Endothelial cell of umbilical vein (primary cell): ENCODE results near the gene LRRC34. TPM values are rescaled to one million over a fixed set of nuclear protein-coding genes. Genes with fewer than 3 reads are reported as not detected.

Source experiments
- BruUV-seq: library from RNA; stranded (reverse); fragments of 400-500 nt; replicated peaks from 2 replicates; lab custom pipeline; 2021; lab: Mats Ljungman, UMichigan
- CTCF ChIA-PET: fragments of 300-600, 350-600 bp; sonication (Branson Sonifier 250); formaldehyde crosslinking; loops from one replicate; lab custom pipeline; 2021; ENCODE audit warnings: antibody characterized with exemption, inconsistent platforms; lab: Charles Lee
- POLR2A ChIA-PET: fragments of 300-600, 350-600 bp; sonication (Branson Sonifier 250); formaldehyde crosslinking; loops from one replicate; lab custom pipeline; 2021; ENCODE audit warnings: antibody characterized with exemption, inconsistent platforms; lab: Charles Lee
- DNase-seq: peaks from one replicate; pipeline ENCODE4 v3.0.0-alpha.2; 2011; ENCODE audit warnings: low read depth, low spot score
- FAIRE-seq: peaks from 2 replicates; lab custom pipeline; 2011; peaks lifted over from hg19 to GRCh38; lab: Jason Lieb, UNC
- H2AFZ ChIP-seq: 2 replicates; pipeline ENCODE4 v1.6.0; 2012; ENCODE audit warnings: low read depth, low read length, control low read depth, inconsistent platforms
- H3K27ac ChIP-seq: 2 replicates; pipeline ENCODE4 v1.5.1; 2011; ENCODE audit warnings: low read depth, mild to moderate bottlenecking, control low read depth, low read length, moderate library complexity; ENCODE audit not compliant: insufficient read depth
- H3K27me3 ChIP-seq, 2 experiments: 2 replicates each; pipeline versions ENCODE4 v1.6.0 to v1.6.1; 2011; ENCODE audit warnings: low read length in 2 of 2, mixed read lengths in 1 of 2; ENCODE audit not compliant: control insufficient read depth in 2 of 2, insufficient read depth in 2 of 2
- H3K36me3 ChIP-seq, 2 experiments: 2 replicates in 1 of 2; 3 replicates in 1 of 2; pipeline ENCODE4 v1.5.1; 2011; ENCODE audit warnings: low read length in 2 of 2, mild to moderate bottlenecking in 1 of 2, moderate library complexity in 1 of 2; ENCODE audit not compliant: control insufficient read depth in 2 of 2, insufficient read depth in 2 of 2; ENCODE audit errors: extremely low read depth in 1 of 2
- H3K4me1 ChIP-seq: 3 replicates; pipeline ENCODE4 v1.5.1; 2011; ENCODE audit warnings: mild to moderate bottlenecking, low read length; ENCODE audit not compliant: control insufficient read depth, insufficient read depth; ENCODE audit errors: extremely low read depth
- H3K4me2 ChIP-seq: 2 replicates; pipeline ENCODE4 v1.6.1; 2011; ENCODE audit warnings: low read length, control low read depth, mixed read lengths; ENCODE audit not compliant: insufficient read depth
- H3K4me3 ChIP-seq, 3 experiments: fragments of 200-600 bp in 1 of 3; sonication (generic), shearing (Covaris generic) in 1 of 3; replicated peaks in 1 of 3; 2 replicates each; pipeline ENCODE4 v1.5.1; 2011 to 2016; ENCODE audit warnings: control low read depth in 3 of 3, low read length in 3 of 3, mild to moderate bottlenecking in 2 of 3, inconsistent platforms in 1 of 3, low read depth in 1 of 3, moderate library complexity in 1 of 3; ENCODE audit not compliant: insufficient read depth in 1 of 3
- H3K79me2 ChIP-seq: 2 replicates; pipeline ENCODE4 v1.6.0; 2012; ENCODE audit warnings: low read length, inconsistent platforms; ENCODE audit not compliant: control insufficient read depth, insufficient read depth
- H3K9ac ChIP-seq: replicated peaks from 2 replicates; pipeline ENCODE3; 2011; ENCODE audit warnings: low read length, control low read depth; ENCODE audit not compliant: insufficient read depth; ENCODE audit errors: extremely low read depth
- H3K9me1 ChIP-seq: replicated peaks from 3 replicates; pipeline ENCODE4 v1.6.0; 2011; ENCODE audit warnings: mild to moderate bottlenecking, low read length; ENCODE audit not compliant: control insufficient read depth, insufficient read depth; ENCODE audit errors: extremely low read depth
- H3K9me3 ChIP-seq: replicated peaks from 2 replicates; pipeline ENCODE4 v1.5.1; 2012; ENCODE audit warnings: low read length, inconsistent platforms; ENCODE audit not compliant: control insufficient read depth, insufficient read depth
- H4K20me1 ChIP-seq: replicated peaks from 2 replicates; pipeline ENCODE3; 2011; ENCODE audit warnings: mild to moderate bottlenecking, low read length; ENCODE audit not compliant: control insufficient read depth, insufficient read depth; ENCODE audit errors: extremely low read depth
- CTCF ChIP-seq, 2 donors: IDR thresholded peaks; 1 replicate in 1 of 2; 2 replicates in 1 of 2; pipeline ENCODE4 v1.5.1; 2011; ENCODE audit warnings: low read length in 2 of 2, mild to moderate bottlenecking in 2 of 2, moderate library complexity in 2 of 2, control low read depth in 1 of 2, inconsistent platforms in 1 of 2, low read depth in 1 of 2; ENCODE audit not compliant: insufficient read depth in 1 of 2; ENCODE audit errors: extremely low read depth in 1 of 2
- EZH2 ChIP-seq: IDR thresholded peaks from 2 replicates; pipeline ENCODE4 v1.6.1; 2012; ENCODE audit warnings: borderline replicate concordance, low read depth, mild to moderate bottlenecking, moderate library complexity, low read length, inconsistent platforms; ENCODE audit not compliant: severe bottlenecking
- FOS ChIP-seq: IDR thresholded peaks from 2 replicates; pipeline ENCODE4 v1.6.1; 2011; ENCODE audit warnings: mild to moderate bottlenecking, low read length, moderate library complexity, borderline replicate concordance; ENCODE audit not compliant: insufficient read depth
- GATA2 ChIP-seq: IDR thresholded peaks from 2 replicates; pipeline ENCODE4 v1.7.0; 2011; ENCODE audit warnings: low read depth, mild to moderate bottlenecking, moderate library complexity, mixed read lengths, low read length; ENCODE audit not compliant: insufficient read length, insufficient read depth
- MYC ChIP-seq: IDR thresholded peaks from one replicate; pipeline ENCODE4 v1.6.1; 2011; ENCODE audit warnings: mild to moderate bottlenecking, low read depth, low read length
- dilution Hi-C: fragments of 300-500 bp; cut with MboI; formaldehyde crosslinking; loops from one replicate; pipeline ENCODE4 v1.15.0; 2019; ENCODE audit warnings: low sequenced_read_pairs; ENCODE audit not compliant: extremely low pct_ligation_motif_present
- intact Hi-C: fragments of 100-400 bp; cut with micrococcal nuclease; formaldehyde crosslinking; loops from one replicate; pipeline ENCODE4 v1.10.0; 2022
- polyA plus RNA-seq, 4 experiments: library from polyadenylated mRNA; depleted of rRNA in 3 of 4; stranded (reverse) in 3 of 4; unstranded in 1 of 4; fragments of >200 nt; gene quantifications; 2 replicates each; pipeline versions ENCODE4 v1.2.1 to v1.2.3, GENCODE V29; 2011 to 2012; ENCODE audit warnings: missing spikeins in 1 of 4
- total RNA-seq: library from RNA; stranded (reverse); gene quantifications from 2 replicates; pipeline ENCODE4 v1.2.3, GENCODE V29; 2021
- TF ChIP-seq, protein P1 (sequence below): IDR thresholded peaks from 2 replicates; pipeline ENCODE4 v1.6.1; 2011; ENCODE audit not compliant: insufficient read depth, insufficient read length

Gene LRRC34
- total and polyA plus RNA-seq, 2 donors (not counting 3 experiments of a cell fraction or from before 2014, with no cell fraction given): 0.72 to 2.5 TPM

- Histone ChIP-seq H3K27me3 (peaks cover 7 to 10% of the 10 kb centered on the region in 2 experiments), H3K79me2 (no peaks in the 10 kb centered on the region), H3K4me3 (no peak overlapping the region), H2AFZ (no peak overlapping the region), H3K36me3 (no peaks in the 10 kb centered on the region), H3K9ac (no peak overlapping the region), H4K20me1 (no peaks in the 10 kb centered on the region), H3K27ac (no peak overlapping the region), H3K9me1 (no peaks in the 10 kb centered on the region), H3K9me3 (no peaks in the 10 kb centered on the region), H3K4me1 (no peaks in the 10 kb centered on the region), H3K4me2 (no peak overlapping the region)
- intact Hi-C loops: no loop called here
- dilution Hi-C loops: no loop called here
- TF ChIP-seq MYC (no peak), FOS (no peak), GATA2 (no peak), CTCF (IDR thresholded peaks at IDR 0.05; ENCODE audit: extremely low read depth in 1 of 2, insufficient read depth in 1 of 2, low read depth in 1 of 2, low read length in 2 of 2) (no peak), EZH2 (no peak)
- TF ChIP-seq, protein P1, sequence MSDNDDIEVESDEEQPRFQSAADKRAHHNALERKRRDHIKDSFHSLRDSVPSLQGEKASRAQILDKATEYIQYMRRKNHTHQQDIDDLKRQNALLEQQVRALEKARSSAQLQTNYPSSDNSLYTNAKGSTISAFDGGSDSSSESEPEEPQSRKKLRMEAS: no peak
- no TSS peak for BruUV-seq
- DNase-seq (no peak), FAIRE-seq (no peak)
- ChIA-PET CTCF (interaction anchor here (1.2 kb wide), 1 partner anchor 12 kb away, joined by 3 read pairs; no protein-coding TSS in a partner anchor), POLR2A (no interaction called here)
These were observed 25.9 kb upstream of the LRRC34 start for GRCh38 chr3:169838511-169839030.
